Testis (tissue), 3 donors: ENCODE results near the gene TMEM178B. TPM values are rescaled to one million over a fixed set of nuclear protein-coding genes. Genes with fewer than 3 reads are reported as not detected.

Source experiments
- DNase-seq: peaks from one replicate; pipeline ENCODE4 v3.0.0-alpha.2; 2019
- H3K27ac ChIP-seq, 2 donors: fragments of 200-600 bp; sonication (generic); one replicate each; pipeline ENCODE4 v1.5.1; 2019
- H3K27me3 ChIP-seq: fragments of 200-600 bp; sonication (generic); one replicate; pipeline ENCODE4 v1.5.1; 2019
- H3K36me3 ChIP-seq: fragments of 200-600 bp; sonication (generic); one replicate; pipeline ENCODE4 v1.5.1; 2017; ENCODE audit warnings: low read depth; ENCODE audit errors: missing control alignments
- H3K4me1 ChIP-seq: fragments of 200-600 bp; sonication (generic); one replicate; pipeline ENCODE4 v1.5.1; 2019
- H3K4me3 ChIP-seq, 2 donors: fragments of 200-600 bp; sonication (generic); one replicate each; pipeline ENCODE4 v1.5.1; 2017 to 2019
- H3K9me3 ChIP-seq: fragments of 200-600 bp; sonication (generic); one replicate; pipeline ENCODE4 v1.5.1; 2017
- POLR2A ChIP-seq: fragments of 450-650 bp; IDR thresholded peaks from one replicate; pipeline ENCODE4 v1.6.1; 2017; ENCODE audit warnings: antibody characterized with exemption, mild to moderate bottlenecking, moderate library complexity
- WGBS, 2 donors: methylation state at CpG; one replicate each; pipeline ENCODE4 v1.1.5; 2018; 5-methylcytosine and 5-hydroxymethylcytosine counted together
- intact Hi-C: fragments of 100-400 bp; cut with DNase I; formaldehyde crosslinking; loops from one replicate; pipeline ENCODE4 v1.15.1; 2023; ENCODE audit warnings: low total_unique reads
- polyA plus RNA-seq: library from polyadenylated mRNA; stranded (reverse); fragments of 350-450 nt; fragmentation: Illumina TruSeq; extraction: RNeasy Lipid Tissue Mini Kit (QIAGEN cat#74804); gene quantifications from one replicate; pipeline ENCODE4 v1.2.3, GENCODE V29; 2014; ENCODE audit warnings: low read depth, low replicate concordance; ENCODE audit not compliant: insufficient read depth
- total RNA-seq, 2 donors: library from RNA; depleted of rRNA; stranded (reverse); fragments of >200 nt; gene quantifications; one replicate each; pipeline ENCODE4 v1.2.3, GENCODE V29; 2016
- TF ChIP-seq, protein P1 (sequence below), 3 experiments: fragments of 450-650 bp in 2 of 3; fragments of 200-600 bp in 1 of 3; sonication (generic) in 1 of 3; IDR thresholded peaks; one replicate each; pipeline ENCODE4 v1.5.1; 2016 to 2019; ENCODE audit warnings: antibody characterized with exemption in 3 of 3, mild to moderate bottlenecking in 2 of 3, moderate library complexity in 1 of 3

TMEM178B gene
- total and polyA plus RNA-seq, 3 donors from 2014 or later: 1.7 to 7.2 (median 2.0) TPM

DNA sequence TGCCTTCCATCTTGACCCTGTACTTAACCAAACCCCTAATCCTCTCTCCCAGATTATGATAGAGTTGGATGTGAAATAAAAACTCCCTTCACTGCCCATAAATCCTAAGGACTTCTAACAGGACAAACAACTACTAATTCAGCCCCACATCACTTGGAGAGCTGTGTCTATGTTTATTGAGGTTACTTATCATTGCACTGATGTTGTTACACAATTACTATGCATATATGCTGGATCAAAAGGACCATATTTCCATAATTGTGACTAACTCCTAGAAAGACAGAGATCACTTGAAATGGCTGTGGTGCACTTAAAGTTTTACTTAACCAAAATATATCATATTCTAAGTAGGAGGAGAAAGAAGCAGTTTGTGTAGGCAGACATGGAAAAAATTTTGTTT lies 332.5 kb downstream of the TMEM178B start:
- H3K27ac ChIP-seq: no peak overlapping the region
- no peak overlapping the region for H3K4me3 ChIP-seq
- H3K27me3 ChIP-seq: no peaks in the 10 kb centered on the region
- intact Hi-C loops: no loop called here
- TF ChIP-seq POLR2A: no peak
- TF ChIP-seq, protein P1, sequence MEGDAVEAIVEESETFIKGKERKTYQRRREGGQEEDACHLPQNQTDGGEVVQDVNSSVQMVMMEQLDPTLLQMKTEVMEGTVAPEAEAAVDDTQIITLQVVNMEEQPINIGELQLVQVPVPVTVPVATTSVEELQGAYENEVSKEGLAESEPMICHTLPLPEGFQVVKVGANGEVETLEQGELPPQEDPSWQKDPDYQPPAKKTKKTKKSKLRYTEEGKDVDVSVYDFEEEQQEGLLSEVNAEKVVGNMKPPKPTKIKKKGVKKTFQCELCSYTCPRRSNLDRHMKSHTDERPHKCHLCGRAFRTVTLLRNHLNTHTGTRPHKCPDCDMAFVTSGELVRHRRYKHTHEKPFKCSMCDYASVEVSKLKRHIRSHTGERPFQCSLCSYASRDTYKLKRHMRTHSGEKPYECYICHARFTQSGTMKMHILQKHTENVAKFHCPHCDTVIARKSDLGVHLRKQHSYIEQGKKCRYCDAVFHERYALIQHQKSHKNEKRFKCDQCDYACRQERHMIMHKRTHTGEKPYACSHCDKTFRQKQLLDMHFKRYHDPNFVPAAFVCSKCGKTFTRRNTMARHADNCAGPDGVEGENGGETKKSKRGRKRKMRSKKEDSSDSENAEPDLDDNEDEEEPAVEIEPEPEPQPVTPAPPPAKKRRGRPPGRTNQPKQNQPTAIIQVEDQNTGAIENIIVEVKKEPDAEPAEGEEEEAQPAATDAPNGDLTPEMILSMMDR (IDR thresholded peaks at IDR 0.05): no peak
- peaks cover 6% of the 10 kb centered on the region for H3K4me1 ChIP-seq
- no peaks in the 10 kb centered on the region for H3K9me3 ChIP-seq
- DNase-seq: no peak
- H3K36me3 ChIP-seq: no peaks in the 10 kb centered on the region

DNA sequence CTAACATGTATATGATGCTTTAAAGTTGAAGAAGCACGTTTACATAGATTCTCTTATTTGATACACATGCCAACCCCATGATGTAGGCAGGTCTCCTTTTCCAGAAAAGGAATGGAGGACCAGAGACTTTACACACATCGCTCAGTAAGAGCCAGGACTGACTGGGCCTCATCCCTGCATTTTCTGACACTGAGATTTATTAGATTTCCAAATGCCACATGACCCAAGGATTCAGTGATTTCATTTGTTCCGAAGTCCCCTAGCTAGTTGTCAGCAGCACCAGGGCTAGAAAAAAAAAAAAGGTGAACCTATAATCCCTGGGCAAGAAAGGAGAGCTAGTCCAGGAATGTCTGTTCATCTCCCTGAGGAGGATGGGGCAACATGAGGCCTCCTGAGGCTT lies 334.0 kb downstream of the TMEM178B start:
- H3K4me1 ChIP-seq: peaks cover 6% of the 10 kb centered on the region
- H3K36me3 ChIP-seq: no peaks in the 10 kb centered on the region
- H3K9me3 ChIP-seq: no peaks in the 10 kb centered on the region
- intact Hi-C loops: no loop called here
- no peaks in the 10 kb centered on the region for H3K27me3 ChIP-seq
- no peak overlapping the region for H3K4me3 ChIP-seq
- H3K27ac ChIP-seq: no peak overlapping the region
- no peak for DNase-seq
- 86% methylated on average over 3 of the region's 3 CpGs for WGBS, 2 donors
- TF ChIP-seq, protein P1 (IDR thresholded peaks at IDR 0.05): no peak
- TF ChIP-seq POLR2A: no peak

DNA sequence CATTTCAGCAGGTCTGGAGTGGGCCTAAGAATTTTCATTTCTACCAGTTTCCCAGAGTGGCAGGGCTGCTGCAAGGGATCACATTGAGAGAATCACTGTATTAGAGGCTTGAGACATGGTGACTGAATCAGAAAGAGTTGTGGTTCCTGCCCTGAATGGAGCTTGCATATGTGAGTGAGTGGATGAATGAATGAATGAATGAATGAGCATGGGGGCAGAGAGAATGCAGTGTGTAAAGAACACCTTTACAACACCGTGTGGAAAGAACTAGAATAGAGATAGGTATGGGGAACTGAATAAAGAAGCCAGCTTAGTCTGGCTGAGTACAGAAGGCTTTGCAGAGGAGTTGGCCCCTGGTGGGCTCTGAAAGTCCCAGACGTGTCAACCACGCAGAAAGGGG lies 334.6 kb downstream of the TMEM178B start:
- Histone ChIP-seq H3K27ac (no peak overlapping the region), H3K4me3 (no peak overlapping the region), H3K36me3 (no peaks in the 10 kb centered on the region), H3K4me1 (peaks cover 6% of the 10 kb centered on the region), H3K27me3 (no peaks in the 10 kb centered on the region), H3K9me3 (no peaks in the 10 kb centered on the region)
- intact Hi-C loops: no loop called here
- WGBS, 2 donors: 64 to 71% methylated on average over 3 of the region's 3 CpGs
- TF ChIP-seq, protein P1 (IDR thresholded peaks at IDR 0.05): no peak
- TF ChIP-seq POLR2A: no peak
- DNase-seq: no peak

DNA sequence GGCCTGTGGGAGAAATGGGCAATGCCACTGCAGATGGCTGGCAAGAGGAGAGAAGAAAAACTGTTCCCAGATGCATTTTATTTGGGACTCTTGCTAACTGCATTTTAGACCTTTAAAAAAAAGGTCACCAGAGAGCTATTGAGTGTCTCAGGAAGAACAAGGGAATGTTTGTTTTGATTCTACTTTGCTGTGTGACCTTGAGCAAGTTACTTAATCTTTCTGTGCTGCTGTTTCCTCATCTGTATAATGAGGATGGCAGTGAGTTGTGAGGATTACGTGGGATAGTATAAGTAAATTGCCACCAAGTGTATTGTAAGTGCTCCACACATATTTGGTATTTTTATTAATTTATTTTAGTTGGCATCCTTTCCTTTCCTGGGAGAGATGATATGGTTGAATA lies 335.4 kb downstream of the TMEM178B start:
- 57 to 68% methylated on average over 1 of the region's 1 CpG for WGBS, 2 donors
- H3K9me3 ChIP-seq: no peaks in the 10 kb centered on the region
- intact Hi-C loops: no loop called here
- no peak for TF ChIP-seq POLR2A
- TF ChIP-seq, protein P1 (IDR thresholded peaks at IDR 0.05): no peak
- H3K36me3 ChIP-seq: no peaks in the 10 kb centered on the region
- H3K27me3 ChIP-seq: no peaks in the 10 kb centered on the region
- H3K27ac ChIP-seq: no peak overlapping the region
- peaks cover 6% of the 10 kb centered on the region for H3K4me1 ChIP-seq
- no peak for DNase-seq
- no peak overlapping the region for H3K4me3 ChIP-seq

DNA sequence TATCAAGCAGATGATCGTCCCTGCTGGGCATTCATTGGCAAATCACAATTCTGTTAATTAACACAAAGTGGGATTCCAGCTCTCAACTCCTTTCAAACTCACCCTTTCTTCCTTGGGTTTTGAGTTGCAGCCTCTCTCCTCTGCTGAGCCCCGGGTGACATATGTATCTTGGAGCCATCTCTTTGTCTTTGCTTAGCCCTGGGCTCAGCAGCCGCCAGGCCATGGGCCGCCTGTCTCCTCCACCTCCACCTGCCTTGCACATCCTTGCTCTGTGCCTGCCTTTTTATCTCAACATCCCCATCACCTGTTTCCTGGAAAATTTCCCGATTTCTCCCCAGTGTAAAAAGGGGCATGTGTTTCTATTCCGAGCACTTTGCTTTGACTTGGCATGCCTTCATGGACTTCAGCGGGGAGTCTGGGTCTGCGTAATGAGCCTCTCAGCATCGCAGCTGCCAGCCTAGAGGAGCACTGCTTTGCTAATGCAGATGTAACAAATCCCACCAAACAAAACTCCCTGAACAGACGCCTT lies 336.0 kb downstream of the TMEM178B start:
- TF ChIP-seq POLR2A: no peak
- TF ChIP-seq, protein P1 (IDR thresholded peaks at IDR 0.05): no peak
- DNase-seq: peak; percentile 35
- no peaks in the 10 kb centered on the region for H3K36me3 ChIP-seq
- intact Hi-C loops: no loop called here
- no peaks in the 10 kb centered on the region for H3K9me3 ChIP-seq
- WGBS, 2 donors: 44 to 51% methylated on average over 10 of the region's 10 CpGs
- no peak overlapping the region for H3K4me3 ChIP-seq
- H3K4me1 ChIP-seq: peaks cover 6% of the 10 kb centered on the region
- no peaks in the 10 kb centered on the region for H3K27me3 ChIP-seq
- no peak overlapping the region for H3K27ac ChIP-seq
